HG02678 (cell line): ENCODE measurements around the gene PTPRG.

ENCODE experiments used
- ATAC-seq: cut with Tn5 transposase; IDR thresholded peaks from one replicate; pipeline ENCODE4 v1.9.1; 2021; ENCODE audit warnings: mild to moderate bottlenecking, moderate library complexity; ENCODE audit not compliant: unreplicated experiment

The PTPRG gene

DNA sequence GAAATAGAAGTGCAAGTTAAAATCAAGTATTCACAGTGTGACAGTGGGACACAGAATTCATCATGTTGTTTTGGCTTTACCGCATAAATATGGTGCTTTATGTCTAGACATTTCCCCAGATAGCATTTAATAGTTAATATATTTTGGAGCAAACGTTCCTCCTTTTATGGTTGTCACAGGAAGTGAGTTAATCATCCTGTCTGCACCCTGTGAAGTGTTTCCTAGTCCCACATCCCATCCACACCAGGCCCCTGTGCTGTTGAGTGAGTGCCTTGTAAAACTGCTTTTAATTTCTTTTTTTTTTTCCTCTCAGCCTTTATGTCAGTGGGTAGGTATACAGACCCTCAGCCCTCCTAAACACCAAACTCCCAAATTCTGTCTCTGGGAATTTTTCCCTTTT lies 418.3 kb downstream of the PTPRG start:
- no peak for ATAC-seq

DNA sequence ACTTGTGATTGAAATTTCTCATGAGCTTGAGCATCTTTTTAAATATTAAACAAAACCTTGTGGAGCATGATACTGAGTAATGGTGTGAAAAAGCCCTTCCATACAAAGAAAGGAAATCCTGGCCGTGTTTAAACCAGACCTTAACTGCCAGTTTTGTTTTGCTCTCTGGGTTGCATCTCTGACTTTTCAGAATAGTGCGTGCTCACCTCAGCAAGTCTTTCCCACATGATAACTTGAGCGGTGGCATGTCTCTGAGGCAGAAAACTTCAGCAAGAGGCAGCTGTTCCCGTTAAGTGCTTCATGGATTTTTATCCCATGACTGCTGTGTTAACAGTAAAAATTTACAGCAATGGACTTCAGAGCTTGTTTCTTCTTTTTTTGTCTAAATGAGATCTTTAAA lies 418.7 kb downstream of the PTPRG start:
- no peak for ATAC-seq

DNA sequence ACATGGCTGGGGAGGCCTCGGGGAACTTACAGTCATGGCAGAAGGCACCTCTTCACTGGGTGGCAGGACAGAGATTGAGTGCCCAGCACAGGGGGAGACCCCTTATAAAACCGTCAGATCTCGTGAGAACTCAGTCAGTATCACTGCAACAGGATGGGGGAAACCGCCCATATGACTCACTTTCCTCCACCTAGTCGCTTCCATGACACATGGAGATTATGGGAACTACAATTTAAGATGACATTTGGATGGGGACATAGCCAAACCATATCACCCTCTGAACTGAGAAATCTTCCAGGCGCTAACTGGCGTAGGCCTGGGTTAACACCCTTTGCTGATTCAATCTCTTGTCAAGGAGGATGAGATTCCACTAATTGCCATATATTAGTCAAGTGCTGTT lies 419.7 kb downstream of the PTPRG start:
- no peak for ATAC-seq

DNA sequence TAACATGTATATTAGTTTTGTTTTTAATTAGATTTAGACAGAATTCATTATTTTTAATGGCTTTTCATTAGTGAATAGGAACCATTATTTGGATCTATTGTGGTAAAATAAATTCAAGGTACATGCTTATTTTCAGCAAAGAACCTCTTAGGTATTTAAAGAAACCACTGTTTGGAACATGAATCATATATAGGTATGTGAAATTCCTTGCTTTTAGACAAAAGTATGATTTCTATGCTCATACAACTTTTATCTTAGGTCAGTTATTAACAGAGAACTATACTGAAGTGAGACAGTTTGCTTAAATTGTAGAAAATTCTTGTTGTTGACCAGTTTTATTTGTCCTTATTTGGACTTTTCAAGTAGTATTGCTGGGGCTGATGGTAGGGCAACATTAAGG lies 422.1 kb downstream of the PTPRG start:
- ATAC-seq: no peak

DNA sequence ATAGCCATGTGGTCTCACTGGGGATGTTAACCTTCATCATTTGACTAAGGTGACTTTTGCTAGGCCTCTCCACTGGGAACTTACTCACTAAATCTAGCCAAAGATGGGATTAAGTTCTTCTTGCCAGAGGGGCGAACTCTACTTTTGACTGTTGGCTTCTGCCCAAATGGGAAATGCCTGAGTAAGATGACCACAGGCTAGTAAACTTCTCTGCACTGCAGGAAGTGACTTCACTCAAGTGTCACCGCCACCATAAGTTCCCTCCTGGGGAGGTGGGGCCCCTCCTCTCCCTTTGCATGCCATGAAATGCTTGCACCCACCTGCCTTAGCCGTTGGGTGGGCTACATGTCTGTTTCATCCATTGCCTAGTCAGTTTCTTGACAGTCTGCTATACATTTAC lies 423.6 kb downstream of the PTPRG start:
- no peak for ATAC-seq

DNA sequence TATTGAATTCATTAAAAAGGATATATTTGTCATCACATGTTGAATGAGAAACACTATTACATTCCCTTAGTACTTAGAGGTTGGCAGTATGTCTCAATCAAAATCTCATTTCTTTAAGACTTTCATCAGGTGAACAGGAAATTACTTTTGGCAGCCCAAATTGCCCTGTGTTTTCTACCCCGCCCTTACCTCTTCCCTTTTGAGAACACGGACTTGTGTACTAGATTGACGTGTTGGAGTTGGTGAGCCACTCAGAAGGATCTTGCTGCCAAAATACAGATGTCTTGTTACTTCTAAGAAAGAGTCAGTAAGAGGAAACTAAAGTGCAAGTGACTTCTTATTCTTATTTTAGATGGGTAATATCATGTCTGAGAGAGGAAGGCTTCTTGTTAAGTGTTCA lies 425.1 kb downstream of the PTPRG start:
- ATAC-seq: no peak

DNA sequence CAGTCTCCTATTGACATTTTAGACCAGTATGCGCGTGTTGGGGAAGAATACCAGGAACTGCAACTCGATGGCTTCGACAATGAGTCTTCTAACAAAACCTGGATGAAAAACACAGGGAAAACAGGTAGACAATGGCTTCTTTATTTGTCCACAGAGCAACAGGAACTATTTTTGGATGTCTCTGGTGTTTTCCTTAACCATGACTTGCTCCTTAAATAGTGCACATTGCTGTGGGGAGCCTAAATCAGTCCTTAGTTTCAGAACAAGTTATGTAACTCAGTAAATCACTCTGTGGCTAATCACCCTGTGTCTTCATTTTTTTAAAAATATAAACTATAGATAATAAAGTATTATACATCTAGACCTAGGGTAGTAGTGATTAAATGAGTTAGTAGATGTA lies 428.3 kb downstream of the PTPRG start:
- ATAC-seq: no peak

DNA sequence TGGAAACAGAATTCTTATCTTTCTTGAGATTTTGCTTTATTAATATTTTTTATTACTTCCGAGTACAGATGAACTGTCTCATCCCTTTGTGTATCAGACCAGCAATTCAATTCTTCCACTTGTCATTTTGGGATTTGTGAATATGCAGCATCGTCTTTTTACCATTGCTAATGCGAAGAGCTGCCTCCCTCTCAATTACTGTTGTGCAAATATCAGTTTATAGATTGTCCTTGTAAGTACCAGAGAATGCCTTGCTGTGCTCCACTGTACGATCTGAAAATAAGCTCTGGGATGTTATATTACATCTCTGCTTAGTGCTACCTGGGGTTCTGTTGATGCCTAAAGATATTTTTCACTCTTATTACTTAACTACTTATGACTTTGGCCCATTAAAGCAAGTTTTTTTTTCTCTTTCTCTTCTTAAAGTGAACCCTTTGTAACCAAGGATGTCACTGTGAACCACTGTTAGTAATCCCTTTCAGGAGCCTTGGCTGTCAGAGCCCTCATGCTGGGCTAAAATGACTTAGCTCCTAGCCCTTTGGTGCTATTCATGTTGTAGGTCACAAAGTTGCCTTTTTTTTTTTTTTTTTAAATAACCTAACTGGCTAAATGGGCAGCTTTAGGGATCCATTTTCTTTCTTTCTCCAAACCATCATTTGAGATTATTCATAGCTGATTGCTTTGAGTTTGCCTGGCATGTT lies 429.1 kb downstream of the PTPRG start:
- ATAC-seq: no peak

DNA sequence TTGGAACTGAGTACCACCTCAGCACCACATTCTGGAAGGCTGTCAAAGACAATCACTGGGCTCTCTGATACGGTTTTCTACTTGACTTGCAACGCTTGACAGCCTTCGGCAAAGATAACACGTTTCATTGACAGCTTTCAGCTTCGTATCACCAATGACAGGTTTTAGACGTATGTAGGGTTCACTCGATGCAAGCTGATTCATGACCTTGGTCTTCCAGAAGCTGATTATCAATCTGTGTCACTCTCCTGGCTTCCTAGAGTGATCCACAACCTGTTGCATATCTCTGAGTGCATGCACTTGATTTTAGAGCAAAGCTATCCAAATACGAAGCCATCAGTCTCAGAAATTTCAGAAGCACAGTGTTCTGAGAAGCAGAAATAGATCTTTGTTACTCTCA lies 430.3 kb downstream of the PTPRG start:
- ATAC-seq: no peak

DNA sequence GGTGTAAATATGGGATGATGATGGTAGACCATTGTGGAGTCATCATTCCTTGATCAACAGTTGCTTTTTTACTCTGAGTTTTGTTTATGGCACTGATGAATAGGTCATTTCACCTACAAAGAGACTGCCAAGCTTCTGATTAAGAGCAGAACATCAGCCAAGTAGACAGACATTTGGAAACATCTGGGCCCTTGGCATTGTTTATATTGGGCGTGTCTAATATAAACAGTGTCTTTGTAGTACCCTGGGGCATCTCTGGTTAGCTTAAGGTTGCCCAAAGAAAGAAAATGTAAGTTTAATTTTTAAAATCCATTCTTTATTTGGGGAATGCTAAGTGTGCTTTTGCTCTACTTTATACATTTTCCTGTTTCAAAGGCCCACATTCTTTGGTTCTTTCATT lies 435.0 kb downstream of the PTPRG start:
- ATAC-seq: no peak

DNA sequence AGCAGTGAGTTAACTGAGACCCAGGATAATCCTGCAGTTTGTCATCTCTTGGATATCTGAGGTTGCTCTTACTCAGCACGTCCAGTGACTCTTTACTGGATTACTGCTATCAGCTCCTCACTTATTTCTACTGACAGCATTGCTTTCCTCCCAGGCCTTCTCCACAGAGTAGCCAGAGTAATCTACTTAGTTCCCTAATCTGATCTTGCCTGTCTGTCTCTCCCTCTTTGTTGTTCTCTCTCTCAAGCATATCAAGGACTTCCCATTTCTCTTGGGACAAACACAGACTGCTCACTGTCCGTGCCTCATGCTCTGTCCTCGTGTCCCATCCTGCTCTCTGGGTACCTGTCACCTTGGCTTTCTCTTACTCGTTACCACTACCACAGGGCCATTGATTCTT lies 435.7 kb downstream of the PTPRG start:
- ATAC-seq: no peak

DNA sequence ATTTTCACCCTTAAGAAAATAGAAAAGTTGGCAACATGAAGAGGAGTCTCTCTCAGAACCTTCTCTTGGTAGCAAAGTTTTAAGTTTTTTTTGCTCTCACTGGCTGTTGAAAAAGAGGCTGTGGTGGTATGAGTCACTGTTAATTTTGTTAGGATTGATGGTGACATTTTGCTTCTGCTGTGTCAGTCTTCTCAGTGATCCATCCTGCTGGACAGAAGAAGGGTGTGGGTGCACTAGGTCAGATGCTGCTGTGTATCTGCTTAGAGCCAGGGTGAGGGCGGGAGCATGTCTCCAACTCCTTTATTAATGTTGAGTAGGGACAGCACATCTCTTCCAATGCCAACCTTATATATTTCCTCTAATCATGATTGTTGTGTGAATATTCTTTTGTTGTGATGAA lies 442.5 kb downstream of the PTPRG start:
- ATAC-seq: no peak

DNA sequence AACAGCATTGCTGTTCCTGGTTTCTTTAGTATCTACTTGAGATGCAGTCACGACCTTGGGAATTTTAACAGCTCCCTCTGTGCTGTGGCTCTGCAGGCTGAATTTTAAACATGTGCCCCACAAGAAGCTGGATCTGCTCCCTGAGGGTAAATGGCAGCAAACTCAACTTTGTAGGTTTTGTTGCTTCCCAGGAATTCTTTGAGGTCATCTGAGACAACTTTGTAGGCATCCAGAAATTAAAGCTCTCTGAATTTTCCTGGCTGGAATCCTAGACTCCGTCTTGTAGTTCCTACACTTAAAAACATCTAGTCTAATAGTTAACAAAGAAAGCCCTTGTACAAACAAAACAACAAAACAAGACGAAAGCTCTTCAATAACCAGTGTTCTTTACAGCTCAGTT lies 445.7 kb downstream of the PTPRG start:
- no peak for ATAC-seq

DNA sequence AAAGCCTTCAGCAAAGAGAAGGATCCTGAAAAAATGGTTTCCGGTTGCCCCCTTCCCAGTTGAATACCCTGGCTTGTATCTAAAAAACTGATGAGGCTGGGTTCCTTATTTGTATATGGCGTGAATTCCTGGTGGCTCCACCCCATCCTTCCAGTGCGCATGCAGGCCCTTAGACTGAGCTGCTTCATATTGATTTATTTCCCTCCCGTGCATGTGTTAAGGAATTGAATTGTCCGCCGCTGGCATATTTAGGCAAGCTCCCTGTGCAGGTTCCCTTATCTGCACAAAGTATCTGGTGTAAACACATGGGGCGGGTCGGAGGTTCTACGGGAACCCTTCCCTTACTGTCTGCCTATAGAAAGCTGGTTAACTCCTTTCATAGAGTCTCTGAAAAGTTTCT lies 449.6 kb downstream of the PTPRG start:
- no peak for ATAC-seq

DNA sequence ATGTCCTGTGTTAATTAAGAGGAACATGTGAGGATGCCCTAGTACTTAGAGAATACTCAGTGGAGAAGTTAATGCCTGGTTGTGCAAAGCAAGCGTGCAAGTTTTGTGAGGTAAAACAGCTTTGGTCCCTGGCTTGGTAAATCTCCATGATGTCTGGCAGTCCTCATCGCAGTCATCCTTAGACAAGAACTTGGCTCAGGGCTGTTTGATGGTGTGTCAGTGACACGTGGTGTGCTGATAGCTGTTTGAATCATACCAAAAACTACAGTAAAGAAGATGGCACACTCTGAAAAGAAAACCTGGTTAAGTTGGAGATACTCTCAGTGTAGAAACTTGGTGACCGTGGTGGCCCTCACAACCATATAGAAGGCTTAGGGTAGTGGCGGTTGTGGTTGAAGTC lies 450.3 kb downstream of the PTPRG start:
- ATAC-seq: no peak

DNA sequence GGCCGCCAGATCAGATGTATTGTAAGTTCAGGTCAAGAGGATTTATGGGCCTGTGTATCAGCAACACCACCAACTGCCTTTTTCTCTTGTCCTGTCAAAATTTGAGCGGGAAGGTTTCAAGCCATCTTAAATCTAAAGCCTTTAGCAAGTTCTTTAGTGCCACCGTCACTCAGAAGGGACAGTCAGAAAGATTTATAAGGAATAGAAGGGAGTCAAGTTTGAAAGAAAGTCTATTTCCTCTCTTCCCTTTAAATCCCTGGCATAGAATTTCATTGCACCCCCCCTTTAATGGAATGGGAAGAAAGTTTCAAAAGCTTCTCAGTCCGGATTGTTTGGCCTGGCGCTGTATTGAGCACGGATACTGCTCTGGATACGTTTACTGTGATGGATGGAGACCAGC lies 452.6 kb downstream of the PTPRG start:
- no peak for ATAC-seq

DNA sequence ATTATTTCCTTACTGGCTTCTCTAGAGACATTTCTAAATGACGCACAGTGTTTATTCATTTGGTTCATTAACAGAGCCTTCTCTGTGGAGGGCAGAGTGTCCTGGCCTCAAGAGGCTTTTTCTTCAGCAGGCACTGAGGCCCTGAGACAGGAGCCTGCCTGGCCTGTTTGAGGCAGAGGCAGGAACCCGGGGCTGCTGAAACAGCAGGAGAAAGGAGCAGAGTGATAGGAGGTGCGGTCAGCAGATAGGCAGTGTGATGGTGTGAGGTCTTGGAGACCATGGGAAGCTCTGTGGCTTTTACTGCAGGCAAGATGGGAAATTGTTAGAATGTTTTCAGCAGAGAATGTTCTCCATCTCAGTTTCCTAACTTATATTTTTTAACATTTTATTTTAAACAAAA lies 453.7 kb downstream of the PTPRG start:
- ATAC-seq: no peak

DNA sequence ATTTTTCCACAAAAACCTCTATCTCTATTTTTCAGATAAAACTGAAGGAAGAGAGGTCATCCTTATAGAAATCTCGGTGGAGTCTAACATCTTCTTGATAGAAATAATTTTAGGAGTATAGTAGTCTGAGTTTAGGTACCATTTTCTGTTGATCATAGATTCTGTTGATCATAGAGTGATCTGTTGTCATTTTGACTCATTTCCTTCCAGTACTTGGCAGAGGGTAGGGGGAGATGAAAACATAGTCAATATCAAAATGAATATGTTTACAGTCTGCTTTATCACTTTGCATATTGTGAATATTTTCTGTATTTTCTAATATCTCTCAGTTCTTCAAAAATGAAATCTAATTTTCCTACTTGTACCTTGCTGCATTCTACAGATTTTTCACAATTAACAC lies 458.5 kb downstream of the PTPRG start:
- ATAC-seq: no peak

DNA sequence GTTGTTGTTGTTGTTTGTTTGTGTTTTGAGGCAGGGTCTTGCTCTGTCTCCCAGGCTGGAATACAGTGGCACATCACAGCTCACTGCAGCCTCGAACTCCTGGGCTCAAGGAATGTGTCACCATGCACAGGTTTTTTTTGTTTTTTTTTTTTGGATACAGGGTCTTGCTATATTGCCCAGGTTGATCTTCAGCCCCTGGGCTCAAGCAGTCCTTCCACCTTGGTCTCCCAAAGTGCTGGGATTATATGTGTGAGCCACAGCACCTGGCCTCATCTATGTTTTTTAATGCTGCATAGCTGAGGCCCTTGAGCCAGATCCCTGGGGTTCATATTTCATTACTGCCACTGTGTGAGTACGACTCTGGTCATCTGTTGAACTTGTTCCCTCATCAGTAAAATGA lies 459.3 kb downstream of the PTPRG start:
- no peak for ATAC-seq

DNA sequence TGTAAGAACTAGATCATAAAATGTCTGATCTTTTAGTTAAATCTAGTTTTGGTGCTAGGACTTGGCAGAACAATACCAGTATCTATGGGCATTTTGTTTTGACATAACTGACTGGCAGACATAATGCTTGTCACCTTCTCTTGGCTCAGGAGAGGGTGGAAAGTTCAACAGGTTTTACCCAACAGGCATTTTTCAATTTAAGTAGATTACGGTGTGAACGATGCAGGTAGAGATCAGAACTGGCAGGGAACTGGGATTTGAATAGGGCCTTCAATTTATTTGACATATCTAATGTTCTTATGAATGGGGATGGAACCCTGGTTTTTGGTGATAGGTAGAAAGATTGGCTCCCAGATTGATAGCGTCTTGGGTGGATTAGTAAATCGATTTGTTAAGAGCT lies 460.9 kb downstream of the PTPRG start:
- ATAC-seq: no peak

DNA sequence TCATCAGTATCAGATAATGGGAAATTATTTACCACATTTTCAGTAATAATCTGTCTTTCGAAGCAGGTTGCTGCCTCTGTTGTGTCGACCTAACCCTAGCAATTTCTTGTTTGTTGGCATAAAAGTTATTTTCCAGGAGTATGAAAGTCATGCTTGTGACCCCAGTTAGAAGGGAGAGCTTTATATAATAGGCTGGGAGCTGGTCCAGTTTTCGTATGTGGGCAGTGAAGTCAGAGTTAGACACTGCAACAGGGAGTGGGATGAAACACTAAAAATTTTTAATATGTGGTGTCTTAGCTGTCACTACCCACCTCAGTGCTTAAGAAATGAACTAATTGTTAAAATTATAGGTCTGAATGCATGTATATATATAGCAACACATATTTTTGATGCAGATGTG lies 463.5 kb downstream of the PTPRG start:
- ATAC-seq: no peak

DNA sequence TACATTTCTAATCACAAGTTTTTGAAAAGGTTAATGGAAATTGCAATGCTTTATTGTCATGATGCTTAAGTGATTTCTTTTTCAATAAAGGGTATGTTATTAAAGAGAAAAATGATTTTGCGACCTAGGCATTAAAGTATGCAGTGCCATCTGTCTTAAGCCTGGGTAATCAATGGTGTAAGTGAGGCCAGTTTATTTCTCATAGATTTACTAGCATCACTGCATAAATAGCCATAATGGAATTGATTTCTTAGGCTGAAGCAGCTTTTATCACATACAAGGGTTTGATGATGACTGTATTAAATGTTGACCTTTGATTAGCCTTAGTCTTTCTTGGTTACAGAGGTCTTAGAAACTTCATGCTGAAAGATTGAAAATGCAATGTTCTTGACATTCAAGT lies 464.5 kb downstream of the PTPRG start:
- no peak for ATAC-seq

DNA sequence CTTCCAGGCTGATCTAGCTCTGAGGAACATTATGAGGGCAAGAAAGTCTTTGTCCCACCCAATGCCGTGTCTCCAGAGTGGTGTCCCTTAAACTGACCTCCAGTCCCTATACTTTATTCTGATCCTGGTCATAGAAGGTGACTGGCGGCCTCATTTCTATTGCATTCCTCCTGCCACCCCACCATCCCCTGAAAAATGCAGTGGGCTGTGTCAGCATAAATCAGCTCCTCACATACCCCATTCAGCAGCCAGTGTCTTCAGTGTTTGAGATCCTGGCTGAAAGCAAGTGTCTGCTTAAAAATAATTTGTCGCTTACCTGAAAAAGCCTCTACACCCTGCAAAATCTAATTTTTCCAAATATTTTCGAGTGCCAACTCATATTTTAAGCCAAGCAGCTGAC lies 465.9 kb downstream of the PTPRG start:
- no peak for ATAC-seq

DNA sequence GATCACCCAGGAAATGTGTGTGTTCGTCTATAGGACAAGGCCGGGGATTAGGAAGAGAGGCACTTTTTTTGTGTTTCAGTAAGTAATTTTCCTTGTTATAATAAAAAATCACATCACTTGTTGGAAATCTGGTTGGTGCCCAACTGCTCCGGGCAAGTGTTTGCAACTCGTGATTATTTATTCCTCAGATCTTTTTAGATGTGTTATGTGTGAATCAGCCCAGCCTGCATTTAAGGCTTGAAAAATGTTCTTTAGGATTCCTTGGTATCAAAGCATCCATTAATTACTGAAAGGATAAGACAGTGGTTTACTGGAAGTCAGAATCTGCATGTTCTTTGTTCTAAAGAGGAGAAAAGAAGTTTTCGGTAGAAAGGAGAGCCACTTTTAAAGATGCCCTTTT lies 466.4 kb downstream of the PTPRG start:
- ATAC-seq: no peak
